ENCODE measurements around the gene NCOR2.

GRCh38 chr12:124588018-124588634 lies 20.7 kb upstream of the NCOR2 start:
- TF ChIP-seq CTCF (IDR thresholded peaks at IDR 0.05; ENCODE audit: low read depth, low read length): no peak
- TF ChIP-seq POLR2A (IDR thresholded peaks at IDR 0.05; ENCODE audit: extremely low read depth, insufficient read length): no peak

All from NB4 (cell line).